HFFc6 (cell line): Measurements from ENCODE around the gene NAV2. TPM values are rescaled to one million over a fixed set of nuclear protein-coding genes. Genes with fewer than 3 reads are reported as not detected.

Experiments
- DNase-seq: peaks from one replicate; pipeline ENCODE4 v3.0.0-alpha.2; 2018
- H3K27ac Mint-ChIP-seq: 2 replicates; pipeline ENCODE4 v1.8.0; 2020; ENCODE audit warnings: mild to moderate bottlenecking, mixed read lengths
- H3K27me3 Mint-ChIP-seq: 2 replicates; pipeline ENCODE4 v1.8.0; 2021; ENCODE audit warnings: mild to moderate bottlenecking, moderate library complexity, mixed read lengths; ENCODE audit not compliant: insufficient read depth
- H3K36me3 Mint-ChIP-seq: 2 replicates; pipeline ENCODE4 v1.8.0; 2021; ENCODE audit warnings: low read depth, mixed read lengths
- H3K4me1 Mint-ChIP-seq: 2 replicates; pipeline ENCODE4 v1.8.0; 2020; ENCODE audit warnings: low read depth, mixed read lengths
- H3K4me3 Mint-ChIP-seq: 2 replicates; pipeline ENCODE4 v1.8.0; 2020; ENCODE audit warnings: mild to moderate bottlenecking, moderate library complexity, mixed read lengths
- H3K9me3 Mint-ChIP-seq: 2 replicates; pipeline ENCODE4 v1.8.0; 2020; ENCODE audit warnings: mild to moderate bottlenecking, mixed read lengths
- total RNA-seq, 6 experiments: library from RNA; stranded (reverse); fragmentation: NEBNext Ultra II Directional; extraction: Animal tissue kit (Norgen Biotek cat#: 25700); gene quantifications; 2 replicates in 1 of 6; 3 replicates in 5 of 6; pipeline ENCODE4 v1.2.3, GENCODE V29; 2021
- TF ChIP-seq, protein P1 (sequence below): fragments of 200-600 bp; sonication (generic); IDR thresholded peaks from 2 replicates; pipeline ENCODE4 v1.5.0; 2021; ENCODE audit warnings: antibody characterized with exemption, mild to moderate bottlenecking

The NAV2 gene
- total RNA-seq, 6 experiments from 2014 or later = 12.4 to 34.9 (median 31.8) TPM

DNA sequence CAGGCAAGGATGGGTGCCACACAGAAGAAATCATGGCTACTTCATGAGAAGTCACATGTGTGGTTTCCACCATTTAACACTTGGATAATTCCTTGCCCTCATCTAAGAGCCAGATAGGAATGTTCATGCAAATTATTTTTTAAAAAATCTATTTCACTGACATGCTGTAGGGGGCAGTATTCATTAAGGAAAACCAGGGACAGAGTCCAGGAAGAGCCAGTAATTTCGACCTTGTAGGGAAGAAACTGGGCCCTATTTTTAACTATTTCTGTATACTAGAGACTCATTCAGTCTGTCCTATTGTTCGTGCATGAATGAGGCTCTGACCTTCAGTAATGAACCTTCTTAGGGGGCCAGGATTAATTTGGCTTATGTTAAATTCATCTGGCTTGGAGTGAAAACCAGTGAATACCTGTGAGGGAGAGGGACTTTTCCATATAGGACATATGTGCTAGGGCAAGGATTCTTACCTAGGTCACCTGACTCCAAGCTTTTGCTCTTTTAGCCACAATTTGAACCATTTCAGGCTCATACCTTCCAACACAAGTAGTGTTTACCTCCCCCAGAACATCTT is 192.7 kb downstream of the NAV2 start:
- H3K27me3 Mint-ChIP-seq = no peaks in the 10 kb centered on the region; the same call in 1 of the 2 replicates
- TF ChIP-seq, protein P1, sequence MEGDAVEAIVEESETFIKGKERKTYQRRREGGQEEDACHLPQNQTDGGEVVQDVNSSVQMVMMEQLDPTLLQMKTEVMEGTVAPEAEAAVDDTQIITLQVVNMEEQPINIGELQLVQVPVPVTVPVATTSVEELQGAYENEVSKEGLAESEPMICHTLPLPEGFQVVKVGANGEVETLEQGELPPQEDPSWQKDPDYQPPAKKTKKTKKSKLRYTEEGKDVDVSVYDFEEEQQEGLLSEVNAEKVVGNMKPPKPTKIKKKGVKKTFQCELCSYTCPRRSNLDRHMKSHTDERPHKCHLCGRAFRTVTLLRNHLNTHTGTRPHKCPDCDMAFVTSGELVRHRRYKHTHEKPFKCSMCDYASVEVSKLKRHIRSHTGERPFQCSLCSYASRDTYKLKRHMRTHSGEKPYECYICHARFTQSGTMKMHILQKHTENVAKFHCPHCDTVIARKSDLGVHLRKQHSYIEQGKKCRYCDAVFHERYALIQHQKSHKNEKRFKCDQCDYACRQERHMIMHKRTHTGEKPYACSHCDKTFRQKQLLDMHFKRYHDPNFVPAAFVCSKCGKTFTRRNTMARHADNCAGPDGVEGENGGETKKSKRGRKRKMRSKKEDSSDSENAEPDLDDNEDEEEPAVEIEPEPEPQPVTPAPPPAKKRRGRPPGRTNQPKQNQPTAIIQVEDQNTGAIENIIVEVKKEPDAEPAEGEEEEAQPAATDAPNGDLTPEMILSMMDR = peak; percentile 90
- H3K4me3 Mint-ChIP-seq = no peak overlapping the region
- 0 out of 2 replicates have a peak, but pooled peaks cover under 1% of the 10 kb centered on the region for H3K36me3 Mint-ChIP-seq
- no peaks in the 10 kb centered on the region for H3K9me3 Mint-ChIP-seq
- H3K27ac Mint-ChIP-seq = peak overlapping the region; percentile 29; the same call in 1 of the 2 replicates
- H3K4me1 Mint-ChIP-seq = peaks cover 21% of the 10 kb centered on the region
- peak; percentile 65 for DNase-seq

DNA sequence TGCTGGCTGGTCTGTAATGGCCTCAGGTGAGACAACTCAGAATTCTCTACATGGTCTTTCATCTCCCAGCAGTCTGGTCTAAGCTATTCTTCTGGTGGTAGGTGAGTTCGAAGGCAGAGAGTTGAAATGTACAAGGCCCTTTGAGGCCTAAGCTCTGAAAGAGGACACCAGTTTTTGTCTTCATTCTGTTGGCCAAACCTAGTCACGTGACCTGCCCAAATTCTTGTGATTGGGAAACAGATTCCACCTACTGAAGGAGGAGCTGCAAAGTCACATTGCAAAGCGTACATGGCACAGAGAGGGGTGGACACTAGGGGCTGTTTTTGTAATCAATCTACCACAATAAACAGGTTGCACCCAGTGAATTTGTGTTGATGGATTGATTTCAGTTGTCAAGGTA is 193.5 kb downstream of the NAV2 start:
- no peak overlapping the region for H3K27ac Mint-ChIP-seq
- H3K4me1 Mint-ChIP-seq = peaks cover 15% of the 10 kb centered on the region; the same call in 1 of the 2 replicates
- DNase-seq = no peak
- TF ChIP-seq, protein P1 = no peak
- no peak overlapping the region for H3K4me3 Mint-ChIP-seq
- no peaks in the 10 kb centered on the region; the same call in 1 of the 2 replicates for H3K27me3 Mint-ChIP-seq
- no peaks in the 10 kb centered on the region for H3K36me3 Mint-ChIP-seq
- no peaks in the 10 kb centered on the region for H3K9me3 Mint-ChIP-seq

DNA sequence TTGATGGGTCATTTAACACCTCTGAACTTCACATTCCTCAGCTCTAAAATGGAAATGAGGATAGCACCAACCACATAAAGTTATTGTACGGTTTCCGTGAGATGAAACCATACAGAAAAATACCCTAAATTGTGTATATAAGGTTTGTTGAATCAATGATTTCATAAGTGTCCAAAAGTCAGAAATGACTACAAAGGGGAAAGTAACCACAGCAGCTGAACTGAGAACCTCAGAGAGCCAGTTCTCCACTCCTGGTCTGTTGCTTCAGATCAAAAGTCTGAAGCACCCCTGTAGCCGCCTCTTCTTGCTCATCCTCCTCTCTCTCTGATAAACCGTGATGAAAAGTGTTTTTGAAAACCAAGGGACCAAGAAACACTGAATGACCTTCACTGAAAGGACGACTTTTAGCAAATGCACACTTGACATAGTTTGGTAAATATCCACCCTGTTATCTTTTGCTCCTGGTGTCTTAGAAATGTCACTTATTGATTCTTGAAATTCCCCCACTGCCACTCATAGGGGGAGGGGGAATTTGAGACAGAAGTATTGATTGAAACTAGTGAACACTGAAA is 194.5 kb downstream of the NAV2 start:
- Mint-ChIP-seq H3K4me1 (peaks cover 22% of the 10 kb centered on the region), H3K9me3 (no peaks in the 10 kb centered on the region), H3K27me3 (no peaks in the 10 kb centered on the region), H3K36me3 (no peaks in the 10 kb centered on the region), H3K27ac (no peak overlapping the region), H3K4me3 (no peak overlapping the region)
- TF ChIP-seq, protein P1 = no peak
- DNase-seq = no peak

DNA sequence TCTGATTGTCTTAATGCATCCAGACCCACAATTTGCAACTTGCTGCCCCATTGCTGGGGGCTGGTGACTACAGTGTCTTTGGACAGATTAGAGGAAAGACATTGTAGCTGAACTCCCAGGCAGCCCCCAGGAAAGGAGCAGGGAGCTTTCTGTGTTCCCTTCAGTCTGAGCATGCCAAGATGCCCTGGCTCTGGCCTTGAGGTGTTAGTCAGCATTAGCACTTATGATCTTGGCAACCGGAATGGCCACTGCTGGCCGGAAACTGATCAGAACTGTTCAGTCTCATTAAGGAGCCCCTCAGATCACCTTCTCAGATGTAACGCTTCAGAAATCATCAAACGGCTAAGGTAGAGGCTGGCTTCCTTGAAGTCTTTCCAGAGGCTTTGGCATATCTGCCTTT is 195.2 kb downstream of the NAV2 start:
- no peak for DNase-seq
- Mint-ChIP-seq H3K4me3 (no peak overlapping the region), H3K4me1 (peaks cover 29% of the 10 kb centered on the region), H3K9me3 (no peaks in the 10 kb centered on the region), H3K27me3 (no peaks in the 10 kb centered on the region), H3K27ac (no peak overlapping the region), H3K36me3 (no peaks in the 10 kb centered on the region; the same call in 1 of the 2 replicates)
- TF ChIP-seq, protein P1 = no peak

DNA sequence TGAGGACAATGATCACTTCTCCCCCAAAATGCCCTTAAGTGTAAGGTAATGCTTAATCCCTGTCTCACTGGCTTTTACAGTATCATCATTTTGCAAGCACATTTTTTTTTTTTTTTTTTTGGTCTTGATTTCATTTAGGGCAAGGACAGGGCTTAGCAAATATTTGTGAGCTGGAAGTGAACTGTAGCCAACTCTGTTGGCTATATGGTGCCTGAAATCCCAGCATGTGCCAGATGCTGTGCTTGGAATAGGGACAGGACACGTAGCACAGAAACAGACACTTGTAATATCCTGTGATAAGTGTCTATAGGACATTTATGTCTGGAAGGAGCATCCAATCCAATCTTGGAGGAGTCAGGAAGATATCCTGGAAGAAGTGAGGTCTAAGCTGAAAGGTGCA is 198.3 kb downstream of the NAV2 start:
- H3K36me3 Mint-ChIP-seq = peaks cover 4% of the 10 kb centered on the region; the same call in 1 of the 2 replicates
- no peak overlapping the region for H3K27ac Mint-ChIP-seq
- no peaks in the 10 kb centered on the region for H3K9me3 Mint-ChIP-seq
- DNase-seq = no peak
- peaks cover 22% of the 10 kb centered on the region for H3K4me1 Mint-ChIP-seq
- TF ChIP-seq, protein P1 = no peak
- no peak overlapping the region for H3K4me3 Mint-ChIP-seq
- peaks cover 2% of the 10 kb centered on the region; the same call in 1 of the 2 replicates for H3K27me3 Mint-ChIP-seq
